Activated CD8-positive, alpha-beta memory T cell treated with anti-CD3 and anti-CD28 coated beads for 36 hours (primary cell): ENCODE measurements around the gene CCDC27. TPM values are rescaled to one million over a fixed set of nuclear protein-coding genes. Genes with fewer than 3 reads are reported as not detected.
"Not testable (repeated sequence)": the region's sequence is repeated elsewhere in the genome, so short reads cannot be mapped to it uniquely, and the experiment has no call there.

Experiments
- CTCF ChIA-PET: fragments of 350-600 bp; sonication (Branson Sonifier 250); formaldehyde crosslinking; loops from one replicate; lab custom pipeline; 2021; ENCODE audit warnings: antibody characterized with exemption; lab: Charles Lee
- POLR2A ChIA-PET: fragments of 350-600 bp; sonication (Branson Sonifier 250); formaldehyde crosslinking; loops from one replicate; lab custom pipeline; 2021; ENCODE audit warnings: antibody characterized with exemption; lab: Charles Lee
- total RNA-seq, 2 experiments: library from RNA; stranded (reverse); gene quantifications; one replicate each; pipeline ENCODE4 v1.2.3, GENCODE V29; 2021

Gene CCDC27
- total RNA-seq, 2 experiments from 2014 or later = not detected

DNA sequence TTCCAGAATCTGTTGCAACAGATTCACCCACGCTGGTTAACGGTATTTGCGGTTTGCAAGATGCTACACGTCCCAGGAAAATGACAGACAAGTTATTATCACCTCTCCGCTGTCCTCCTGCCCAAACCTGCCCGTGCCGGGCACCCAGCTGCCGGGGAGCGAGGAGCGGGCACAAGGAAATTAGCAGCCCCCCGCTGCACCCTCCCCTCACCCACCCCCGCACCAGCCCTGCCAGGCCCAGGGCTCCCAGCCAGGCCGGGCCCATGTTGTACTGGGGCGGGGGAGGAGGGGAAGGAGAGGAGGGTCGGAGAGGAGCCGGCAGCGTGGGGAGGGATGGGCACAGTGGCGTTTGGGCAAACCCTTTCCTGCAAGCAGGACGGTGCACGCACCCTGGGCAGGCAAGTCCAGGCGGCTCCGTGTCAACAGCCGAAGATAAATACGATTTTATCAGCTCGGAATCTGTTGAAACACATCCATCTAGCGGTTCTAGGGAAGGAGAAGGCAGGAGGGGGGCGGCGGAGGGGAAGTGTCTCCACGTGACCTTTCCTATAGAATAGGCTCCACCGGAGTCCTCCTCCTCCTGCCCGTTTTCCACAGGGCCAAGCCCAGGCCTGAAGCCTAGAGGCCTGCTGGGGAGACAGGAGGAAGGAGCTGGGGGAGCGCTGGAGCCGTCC, 35.1 kb upstream of the CCDC27 start:
- ChIA-PET POLR2A (no interaction called here), CTCF (no interaction called here)

DNA sequence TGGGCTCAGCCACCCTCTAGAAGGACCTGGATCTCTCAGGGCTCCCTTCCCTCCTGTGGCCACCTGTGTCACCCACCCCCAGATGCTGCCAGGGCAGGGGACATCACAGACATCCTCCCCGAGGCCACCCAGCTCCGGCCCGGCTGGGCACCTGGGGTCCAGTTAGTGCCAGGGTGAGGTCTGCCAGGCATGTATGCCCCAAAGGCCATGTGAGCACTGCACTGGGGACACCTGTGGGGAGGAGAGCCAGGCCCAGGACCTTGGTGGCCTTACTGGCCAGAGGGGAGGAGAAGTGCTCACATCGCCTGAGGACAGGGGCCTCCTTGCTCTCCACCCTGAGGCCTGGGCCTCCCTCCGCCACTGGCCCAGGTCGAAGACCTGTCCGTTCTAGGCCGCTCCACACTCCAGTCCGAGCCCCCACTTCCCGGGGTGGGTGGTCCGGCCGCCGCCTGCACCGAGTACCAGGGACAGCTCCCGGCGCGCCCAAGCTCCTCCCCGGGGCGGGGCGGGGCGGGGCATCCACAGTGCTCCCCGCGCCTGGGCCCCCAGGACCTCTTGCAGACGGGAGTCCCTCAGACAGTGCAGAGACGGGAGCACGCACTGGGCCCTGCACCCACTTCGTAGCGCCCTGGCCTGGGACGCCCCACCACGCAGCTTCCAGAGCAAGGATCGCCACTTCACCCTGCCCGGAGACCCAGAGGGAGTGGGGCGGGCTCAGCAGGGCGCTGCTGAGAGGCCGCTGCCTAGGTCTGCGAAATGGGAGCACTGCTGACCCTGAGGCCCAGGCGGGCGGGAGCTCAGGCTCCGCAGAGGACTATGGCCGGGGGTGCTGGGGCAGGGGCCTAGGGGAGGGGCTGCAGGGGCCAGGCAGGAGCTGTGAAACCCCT, 34.3 kb upstream of the CCDC27 start:
- POLR2A ChIA-PET = no interaction called here
- CTCF ChIA-PET = no interaction called here

DNA sequence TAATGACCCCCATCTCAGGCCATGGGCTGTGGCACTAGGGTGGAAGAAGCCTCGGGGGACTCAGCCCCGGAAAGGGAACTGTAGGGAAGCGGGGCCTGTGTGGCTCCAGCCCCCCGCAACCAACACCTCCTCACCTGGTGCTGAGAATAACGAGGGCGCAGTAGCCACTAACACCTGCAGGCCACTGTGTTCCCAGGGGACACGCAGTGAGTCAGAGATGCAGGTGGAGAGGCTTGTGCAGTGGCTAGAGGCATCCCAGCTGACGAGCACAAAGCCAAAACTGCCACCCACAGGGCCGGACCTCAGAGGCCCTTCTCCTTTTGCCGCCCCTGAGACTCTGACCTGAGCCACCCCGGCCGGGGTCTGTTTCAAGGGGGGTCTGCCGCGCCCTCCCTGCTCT, 33.5 kb upstream of the CCDC27 start:
- ChIA-PET CTCF (no interaction called here), POLR2A (no interaction called here)

DNA sequence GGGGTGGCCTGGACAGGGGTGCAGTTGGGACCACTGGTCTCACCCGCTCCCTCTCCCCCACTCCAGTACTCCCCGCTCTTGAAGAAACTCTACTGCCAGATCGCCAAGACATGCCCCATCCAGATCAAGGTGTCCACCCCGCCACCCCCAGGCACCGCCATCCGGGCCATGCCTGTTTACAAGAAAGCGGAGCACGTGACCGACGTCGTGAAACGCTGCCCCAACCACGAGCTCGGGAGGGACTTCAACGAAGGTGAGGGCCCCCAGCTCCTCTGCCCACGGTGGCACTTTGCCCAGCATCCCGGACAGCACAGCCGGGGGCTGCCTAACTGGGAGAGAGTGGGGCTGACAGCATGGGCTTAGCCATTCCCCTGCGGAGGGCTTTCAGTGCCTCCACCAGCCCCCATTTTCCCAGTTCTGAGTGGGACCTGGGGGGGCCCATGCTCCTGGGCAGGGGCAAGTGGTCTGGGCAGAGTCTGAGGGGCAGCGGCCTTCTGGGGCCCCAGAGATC, 30.2 kb upstream of the CCDC27 start:
- POLR2A ChIA-PET = interaction anchor here (0.5 kb wide), 1 partner anchor 63 kb away, joined by 6 read pairs; no protein-coding TSS in a partner anchor
- CTCF ChIA-PET = no interaction called here

DNA sequence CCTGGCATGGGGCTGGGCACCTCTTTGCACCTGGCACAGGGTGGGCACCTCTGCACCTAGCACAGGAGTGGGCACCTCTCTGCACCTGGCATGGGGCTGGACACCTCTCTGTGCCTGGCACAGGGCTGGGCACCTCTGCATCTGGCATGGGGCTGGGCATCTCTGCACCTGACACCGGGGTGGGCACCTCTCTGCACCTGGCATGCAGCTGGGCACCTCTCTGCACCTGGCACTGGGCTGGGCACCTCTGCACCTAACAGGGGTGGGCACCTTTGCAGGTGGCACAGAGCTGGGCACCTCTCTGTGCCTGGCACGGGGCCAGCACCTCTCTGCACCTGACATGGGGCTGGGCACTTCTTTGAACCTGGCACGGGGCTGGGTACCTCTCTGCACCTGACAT, 29.4 kb upstream of the CCDC27 start:
- CTCF ChIA-PET = interaction anchor here (0.8 kb wide), 1 partner anchor 95 kb away, joined by 4 read pairs; no protein-coding TSS in a partner anchor

DNA sequence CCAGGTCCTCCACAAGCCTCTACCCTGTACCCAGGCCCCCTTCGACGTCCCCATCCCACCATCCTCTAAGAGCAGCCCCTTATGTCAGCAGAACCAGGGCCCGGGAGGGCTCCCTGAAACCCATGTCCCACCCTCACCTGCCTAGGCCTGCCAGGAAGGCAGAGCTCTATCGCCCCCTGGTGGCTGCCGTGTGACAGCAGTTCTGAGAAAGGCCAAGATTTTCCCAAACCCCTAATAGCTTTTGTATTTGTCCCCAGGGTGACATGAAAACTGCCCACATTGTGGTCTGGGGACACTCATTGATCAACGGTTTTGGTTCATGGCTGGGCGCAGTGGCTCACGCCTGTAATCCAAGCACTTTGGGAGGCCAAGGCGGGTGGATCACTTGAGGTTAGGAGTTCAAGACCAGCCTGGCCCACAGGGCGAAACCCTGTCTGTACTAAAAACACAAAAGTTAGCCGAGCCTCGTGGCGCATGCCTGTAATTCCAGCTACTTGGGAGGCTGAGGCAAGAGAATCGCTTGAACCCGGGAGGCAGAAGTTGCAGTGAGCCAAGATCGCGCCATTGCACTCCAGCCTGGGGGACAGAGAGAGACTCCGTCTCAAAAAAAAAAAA, 27.7 kb upstream of the CCDC27 start:
- POLR2A ChIA-PET = not testable (repeated sequence)
- CTCF ChIA-PET = interaction anchor here (0.6 to 1.7 kb wide), 18 partner anchors 9 to 272 kb away, joined by 3 to 10 read pairs (median 3); no protein-coding TSS in a partner anchor

More for the DNA sequence above, 29.4 kb upstream of the CCDC27 start:
- POLR2A ChIA-PET = no interaction called here

DNA sequence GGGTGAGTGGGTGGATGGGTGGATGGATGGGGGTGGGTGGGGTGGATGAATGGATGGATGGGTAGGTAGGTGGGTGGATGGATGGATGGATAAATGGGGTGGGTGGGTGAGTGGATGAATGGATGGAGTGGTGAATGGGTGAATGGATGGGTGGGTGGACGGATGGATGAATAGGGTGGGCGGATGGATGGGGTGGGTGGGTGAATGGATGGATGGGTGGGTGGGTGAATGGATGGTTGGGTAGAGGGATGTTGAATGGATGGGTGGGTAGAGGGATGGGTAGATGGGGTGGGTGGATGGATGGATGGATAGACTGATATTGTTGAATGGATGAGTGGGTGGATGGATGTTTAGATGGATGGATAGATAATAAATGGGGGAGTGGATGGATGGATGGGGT, 26.9 kb upstream of the CCDC27 start:
- CTCF ChIA-PET = interaction anchor here (0.9 to 1.7 kb wide), 4 partner anchors 9 to 106 kb away, joined by 3 to 10 read pairs (median 6); no protein-coding TSS in a partner anchor

DNA sequence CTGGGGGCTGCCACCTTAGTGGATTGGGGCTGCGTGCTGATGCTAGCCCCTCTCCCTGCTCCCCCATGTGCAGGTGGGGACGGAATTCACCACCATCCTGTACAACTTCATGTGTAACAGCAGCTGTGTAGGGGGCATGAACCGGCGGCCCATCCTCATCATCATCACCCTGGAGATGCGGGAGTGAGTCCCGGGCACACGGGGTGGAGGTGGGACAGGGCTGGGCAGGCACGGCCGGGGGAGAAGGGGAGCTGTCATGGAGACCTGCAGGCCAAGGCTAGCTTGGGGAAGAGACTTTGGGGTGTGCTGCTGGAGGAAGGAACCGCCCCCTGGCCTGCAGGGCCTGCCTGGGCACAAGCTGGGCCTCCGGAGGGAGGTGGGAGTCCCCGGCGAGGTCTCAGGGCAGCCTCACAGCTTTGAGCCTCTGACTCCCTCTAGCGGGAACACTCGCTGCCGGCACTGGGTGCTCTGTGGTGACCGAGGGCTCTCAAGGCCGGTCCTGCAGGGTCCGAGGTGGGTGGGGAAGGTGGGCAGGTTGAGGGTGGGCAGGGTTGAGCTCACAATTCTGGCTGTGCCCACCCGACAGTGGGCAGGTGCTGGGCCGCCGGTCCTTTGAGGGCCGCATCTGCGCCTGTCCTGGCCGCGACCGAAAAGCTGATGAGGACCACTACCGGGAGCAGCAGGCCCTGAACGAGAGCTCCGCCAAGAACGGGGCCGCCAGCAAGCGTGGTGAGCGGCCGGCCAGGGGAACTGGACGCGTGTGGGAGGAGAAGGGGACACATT, 25.0 kb upstream of the CCDC27 start:
- ChIA-PET CTCF (interaction anchor here (1.3 kb wide), 1 partner anchor 162 kb away, joined by 3 read pairs; no protein-coding TSS in a partner anchor), POLR2A (no interaction called here)

More for the DNA sequence above, 26.9 kb upstream of the CCDC27 start:
- POLR2A ChIA-PET = no interaction called here

DNA sequence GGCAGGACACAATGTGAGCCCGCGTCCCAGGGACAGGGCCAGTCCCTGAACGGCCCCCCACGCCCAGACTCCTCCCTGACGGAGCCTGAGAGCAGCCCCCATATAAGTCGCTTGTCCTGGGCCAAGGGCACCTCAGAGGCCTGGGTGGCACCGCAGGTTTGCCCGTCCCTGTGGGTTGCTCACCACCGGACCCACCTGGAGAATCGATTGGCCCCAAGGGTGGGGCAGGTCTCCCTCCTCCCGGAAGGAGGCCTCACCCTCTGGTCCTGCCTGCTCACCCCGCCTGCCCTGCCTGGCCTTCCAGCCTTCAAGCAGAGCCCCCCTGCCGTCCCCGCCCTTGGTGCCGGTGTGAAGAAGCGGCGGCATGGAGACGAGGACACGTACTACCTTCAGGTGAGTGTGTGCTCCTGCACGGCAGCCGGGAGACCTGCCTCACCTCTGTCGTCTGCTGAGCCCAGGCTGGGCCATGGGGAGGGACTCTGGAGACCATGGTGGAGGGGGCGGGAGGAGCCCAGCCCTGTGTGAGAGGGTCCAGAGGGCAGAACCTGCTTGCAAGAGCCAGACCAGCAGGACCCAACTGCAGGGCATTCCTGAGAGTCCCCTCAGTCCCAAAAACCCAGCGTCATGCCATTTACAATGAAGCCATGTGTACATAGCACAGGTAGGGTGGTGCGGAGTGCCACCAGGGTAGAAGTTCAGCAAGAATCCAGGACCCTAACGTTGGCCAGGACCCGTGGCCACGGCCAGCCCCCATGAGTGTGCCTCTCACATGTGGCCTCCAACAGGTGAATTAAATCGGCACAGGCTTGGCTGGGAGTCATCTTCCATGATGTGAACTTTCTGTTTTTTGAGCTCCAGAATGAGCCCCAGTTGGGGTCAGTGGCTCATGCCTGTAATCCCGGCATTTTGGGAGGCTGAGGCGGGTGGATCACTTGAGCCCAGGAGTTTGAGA, 24.1 kb upstream of the CCDC27 start:
- POLR2A ChIA-PET = no interaction called here
- CTCF ChIA-PET = interaction anchor here (0.8 kb wide), 1 partner anchor 8 kb away, joined by 3 read pairs; no protein-coding TSS in a partner anchor

DNA sequence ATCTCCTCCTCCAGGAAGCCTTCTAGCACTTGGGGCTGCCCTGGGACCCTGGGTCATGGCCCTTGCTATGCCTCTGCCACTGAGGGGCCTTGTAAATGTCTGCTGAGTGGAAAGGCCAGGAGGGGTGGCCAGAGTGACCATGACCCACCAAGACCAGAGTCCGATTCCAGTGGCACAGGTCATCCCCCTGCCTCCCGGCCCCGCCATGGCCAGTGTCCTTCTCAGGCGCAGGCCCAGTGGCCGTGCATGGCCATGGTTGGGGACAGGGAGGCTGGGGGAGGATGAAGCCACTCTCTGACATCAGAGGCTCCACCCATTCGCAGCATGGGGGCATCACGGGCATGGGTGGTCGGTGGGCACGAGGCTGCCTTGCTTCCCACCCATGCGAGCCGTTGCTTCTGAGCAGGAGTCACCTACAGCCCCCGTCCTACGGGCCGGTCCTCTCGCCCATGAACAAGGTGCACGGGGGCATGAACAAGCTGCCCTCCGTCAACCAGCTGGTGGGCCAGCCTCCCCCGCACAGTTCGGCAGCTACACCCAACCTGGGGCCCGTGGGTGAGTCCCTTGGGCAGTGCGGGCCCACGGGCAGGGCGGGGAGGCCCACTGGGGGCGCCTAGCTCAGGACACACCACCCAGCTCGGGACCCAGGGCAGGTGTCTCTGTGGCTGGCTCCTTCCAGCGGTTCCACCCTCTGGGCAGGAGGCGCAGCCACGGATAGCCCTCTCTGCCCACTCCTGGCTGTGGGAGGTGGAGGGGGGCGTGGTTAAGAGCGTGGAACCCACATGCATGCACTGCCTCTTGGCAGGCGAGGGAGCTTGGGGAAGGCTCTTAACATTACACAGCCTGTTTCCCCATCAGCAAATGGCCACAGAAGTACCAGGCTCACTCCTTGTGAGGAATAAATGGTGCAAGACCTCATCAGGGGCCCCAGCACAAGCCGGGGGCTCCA, 22.4 kb upstream of the CCDC27 start:
- ChIA-PET CTCF (no interaction called here), POLR2A (no interaction called here)

DNA sequence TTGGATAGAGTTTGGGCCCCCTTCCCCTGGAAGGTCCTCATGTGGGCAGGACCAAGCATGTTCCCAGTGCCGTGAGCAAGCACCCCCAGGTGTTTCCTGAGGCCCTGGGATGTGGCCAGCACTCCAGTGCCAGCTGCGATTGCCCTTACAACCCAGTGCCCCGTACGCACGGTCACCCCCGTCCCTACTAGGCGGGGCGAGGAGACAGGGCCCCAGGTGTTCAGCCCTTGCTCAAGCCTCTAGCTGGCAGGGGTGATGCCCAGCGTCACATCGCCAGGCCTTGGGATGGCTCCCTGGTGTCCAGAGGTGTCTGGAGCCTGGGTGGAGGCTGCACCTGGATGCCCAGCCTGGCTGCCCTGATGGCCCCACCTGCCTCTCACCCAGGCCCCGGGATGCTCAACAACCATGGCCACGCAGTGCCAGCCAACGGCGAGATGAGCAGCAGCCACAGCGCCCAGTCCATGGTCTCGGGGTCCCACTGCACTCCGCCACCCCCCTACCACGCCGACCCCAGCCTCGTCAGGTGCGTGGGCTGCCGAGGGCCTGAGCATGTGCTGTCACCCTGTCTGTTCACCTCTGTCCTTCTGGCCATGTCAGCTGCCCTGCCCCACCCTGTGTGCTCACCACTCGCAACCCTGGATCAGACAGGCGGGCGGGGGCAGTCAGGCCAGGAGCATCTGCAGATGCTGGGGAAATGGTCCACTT, 21.6 kb upstream of the CCDC27 start:
- ChIA-PET CTCF (no interaction called here), POLR2A (no interaction called here)

DNA sequence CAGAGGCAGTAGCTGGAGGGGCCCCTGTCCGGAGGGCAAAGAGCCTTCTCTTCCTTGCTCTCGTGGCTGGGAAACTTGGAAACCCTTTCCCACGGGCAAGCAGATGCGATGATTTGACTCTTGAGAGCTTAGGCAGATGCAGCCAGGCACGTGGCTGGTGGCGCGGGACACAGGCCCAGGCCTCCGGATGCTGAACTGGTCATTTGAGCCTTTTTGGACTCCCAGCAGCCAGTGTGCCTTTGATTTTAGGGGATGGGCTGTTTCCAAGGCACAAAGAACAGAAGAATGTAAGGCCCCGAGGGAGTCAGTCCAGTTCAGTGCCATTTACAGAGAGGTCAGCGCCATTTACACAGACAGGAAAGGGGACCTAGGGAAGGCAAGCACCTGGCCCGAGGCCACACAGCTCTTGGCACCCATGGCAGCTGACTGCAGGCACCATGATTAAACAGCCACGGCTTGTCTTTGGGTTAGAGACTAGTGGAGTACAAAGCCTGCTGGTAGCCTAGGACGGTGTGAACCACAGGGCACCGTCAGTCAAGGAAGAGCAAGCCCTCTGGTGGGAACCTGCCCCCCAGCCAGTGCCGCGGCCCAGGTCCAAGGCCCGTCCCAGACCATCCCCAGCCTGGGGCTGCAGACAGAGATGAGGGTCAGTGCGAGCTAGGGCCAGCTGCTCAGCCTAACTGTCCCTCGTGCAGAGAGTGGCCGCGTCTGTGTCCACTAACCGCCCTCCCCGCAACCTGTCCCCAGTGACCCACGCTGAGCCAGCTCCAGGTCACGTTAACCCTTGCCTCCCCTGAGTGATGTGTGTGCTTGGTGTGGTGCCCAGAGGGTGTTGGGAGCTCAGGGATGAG, 20.4 kb upstream of the CCDC27 start:
- ChIA-PET CTCF (no interaction called here), POLR2A (no interaction called here)

DNA sequence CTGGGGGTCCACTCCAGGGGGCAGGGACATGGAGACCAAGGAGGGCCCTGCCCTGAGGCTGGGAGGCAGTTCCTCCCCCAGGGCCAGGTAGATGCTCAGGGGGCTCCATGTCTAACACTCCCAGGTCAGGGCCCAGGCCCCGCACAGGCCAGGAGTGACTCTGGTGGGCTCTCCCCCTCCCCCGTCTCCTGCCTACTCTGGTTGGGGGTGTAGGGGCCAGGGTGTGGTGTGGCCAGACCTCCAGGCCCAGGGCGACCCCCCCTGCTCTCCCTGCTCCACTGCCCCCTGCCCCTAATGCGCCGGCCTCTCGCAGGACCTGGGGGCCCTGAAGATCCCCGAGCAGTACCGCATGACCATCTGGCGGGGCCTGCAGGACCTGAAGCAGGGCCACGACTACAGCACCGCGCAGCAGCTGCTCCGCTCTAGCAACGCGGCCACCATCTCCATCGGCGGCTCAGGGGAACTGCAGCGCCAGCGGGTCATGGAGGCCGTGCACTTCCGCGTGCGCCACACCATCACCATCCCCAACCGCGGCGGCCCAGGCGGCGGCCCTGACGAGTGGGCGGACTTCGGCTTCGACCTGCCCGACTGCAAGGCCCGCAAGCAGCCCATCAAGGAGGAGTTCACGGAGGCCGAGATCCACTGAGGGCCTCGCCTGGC, 19.7 kb upstream of the CCDC27 start:
- CTCF ChIA-PET = no interaction called here
- POLR2A ChIA-PET = no interaction called here

DNA sequence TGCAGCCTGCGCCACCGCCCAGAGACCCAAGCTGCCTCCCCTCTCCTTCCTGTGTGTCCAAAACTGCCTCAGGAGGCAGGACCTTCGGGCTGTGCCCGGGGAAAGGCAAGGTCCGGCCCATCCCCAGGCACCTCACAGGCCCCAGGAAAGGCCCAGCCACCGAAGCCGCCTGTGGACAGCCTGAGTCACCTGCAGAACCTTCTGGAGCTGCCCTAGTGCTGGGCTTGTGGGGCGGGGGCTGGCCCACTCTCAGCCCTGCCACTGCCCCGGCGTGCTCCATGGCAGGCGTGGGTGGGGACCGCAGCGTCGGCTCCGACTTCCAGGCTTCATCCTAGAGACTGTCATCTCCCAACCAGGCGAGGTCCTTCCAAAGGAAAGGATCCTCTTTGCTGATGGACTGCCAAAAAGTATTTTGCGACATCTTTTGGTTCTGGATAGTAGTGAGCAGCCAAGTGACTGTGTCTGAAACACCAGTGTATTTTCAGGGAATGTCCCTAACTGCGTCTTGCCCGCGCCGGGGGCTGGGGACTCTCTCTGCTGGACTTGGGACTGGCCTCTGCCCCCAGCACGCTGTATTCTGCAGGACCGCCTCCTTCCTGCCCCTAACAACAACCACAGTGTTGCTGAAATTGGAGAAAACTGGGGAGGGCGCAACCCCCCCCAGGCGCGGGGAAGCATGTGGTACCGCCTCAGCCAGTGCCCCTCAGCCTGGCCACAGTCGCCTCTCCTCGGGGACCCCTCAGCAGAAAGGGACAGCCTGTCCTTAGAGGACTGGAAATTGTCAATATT, 19.0 kb upstream of the CCDC27 start:
- ChIA-PET POLR2A (no interaction called here), CTCF (no interaction called here)
